Stimulated activated naive CD8-positive, alpha-beta T cell treated with anti-CD3 and anti-CD28 coated beads, Interleukin-15, amount 100 ng/mL, for 72 hours (primary cell): Measurements from ENCODE around the gene ZNF30.
"Not testable (repeated sequence)": the region's sequence is repeated elsewhere in the genome, so short reads cannot be mapped to it uniquely, and the experiment has no call there.

ENCODE experiments used
- ATAC-seq: fragments of 150-1000 bp; cut with Tn5 transposase; 2 replicates; pipeline ENCODE4 v1.10.0; 2021; ENCODE audit warnings: mild to moderate bottlenecking, moderate library complexity
- DNase-seq, 2 donors: peaks; one replicate each; pipeline ENCODE4 v3.0.0; 2021 to 2022
- H3K27ac Mint-ChIP-seq, 2 donors: one replicate each; pipeline ENCODE4 v1.8.0; 2022; ENCODE audit warnings: mild to moderate bottlenecking in 2 of 2, mixed read lengths in 2 of 2, moderate library complexity in 2 of 2
- H3K27me3 Mint-ChIP-seq: one replicate; pipeline ENCODE4 v1.8.0; 2022; ENCODE audit warnings: mixed read lengths
- H3K4me1 Mint-ChIP-seq: one replicate; pipeline ENCODE4 v1.8.0; 2022; ENCODE audit warnings: mild to moderate bottlenecking, mixed read lengths
- H3K4me3 Mint-ChIP-seq, 2 donors: one replicate each; pipeline ENCODE4 v1.8.0; 2022; ENCODE audit warnings: mild to moderate bottlenecking in 2 of 2, mixed read lengths in 2 of 2, moderate library complexity in 1 of 2
- H3K9me3 Mint-ChIP-seq, 2 donors: one replicate each; pipeline ENCODE4 v1.8.0; 2022; ENCODE audit warnings: mixed read lengths in 2 of 2

The ZNF30 gene

DNA sequence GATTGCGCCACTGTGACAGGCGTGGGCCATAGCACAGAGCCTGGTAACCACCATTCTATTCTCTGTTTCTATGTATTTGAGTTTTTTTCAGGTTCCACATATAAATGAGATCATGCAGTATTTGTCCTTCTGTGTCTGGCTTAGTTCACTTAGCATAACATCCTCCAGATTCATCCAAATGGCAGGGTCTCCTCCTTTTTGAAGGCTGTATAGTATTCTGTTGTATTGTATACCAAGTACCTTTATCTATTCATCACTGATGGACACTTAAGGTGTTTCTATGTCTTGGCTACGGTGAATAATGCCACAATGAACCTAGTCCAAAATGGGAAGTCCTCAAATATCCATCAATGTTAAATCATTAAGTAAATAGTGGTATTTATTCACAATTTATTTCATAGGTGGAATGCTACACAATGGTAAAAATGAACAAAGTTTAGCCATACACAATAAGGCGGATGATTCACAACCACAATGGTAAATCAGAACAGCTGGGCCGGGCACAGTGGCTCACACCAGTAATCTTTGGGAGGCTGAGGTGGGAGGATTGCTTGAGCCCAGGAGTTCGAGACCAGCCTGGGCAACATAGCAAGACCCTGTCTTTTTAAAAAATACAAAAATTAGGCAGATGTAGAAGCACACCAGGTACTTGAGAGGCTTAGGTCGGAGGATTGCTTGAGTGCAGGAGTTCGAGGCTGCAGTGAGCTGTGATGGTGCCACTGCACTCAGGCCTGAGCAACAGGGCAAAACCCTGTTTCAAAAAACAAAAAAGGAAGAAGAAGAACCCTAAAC, 65.0 kb downstream of the ZNF30 start:
- Mint-ChIP-seq H3K27me3 (no peaks in the 10 kb centered on the region), H3K9me3 (no peaks in the 10 kb centered on the region), H3K4me3 (peak overlapping the region in 1 of 2 donors; percentile 1), H3K27ac (no peak overlapping the region), H3K4me1 (peaks cover 79% of the 10 kb centered on the region)
- DNase-seq: no peak
- no peak for ATAC-seq

DNA sequence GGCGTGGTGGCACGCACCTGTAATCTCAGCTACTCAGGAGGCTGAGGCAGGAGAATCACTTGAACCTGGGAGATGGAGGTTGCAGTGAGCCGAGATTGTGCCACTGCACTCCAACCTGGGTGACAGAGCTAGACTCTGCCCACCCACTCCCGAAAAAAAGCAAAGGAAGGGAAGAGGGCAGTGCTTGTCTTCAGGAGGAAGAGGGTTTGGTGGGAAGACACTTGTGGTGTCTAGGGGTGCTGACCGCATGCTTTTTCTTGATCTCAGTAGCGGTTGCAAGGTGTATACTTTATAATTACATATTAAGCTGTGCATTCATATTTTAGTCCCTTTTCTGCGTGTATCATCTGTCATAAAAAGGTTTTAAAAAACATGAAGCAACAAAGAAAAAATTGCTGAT, 65.9 kb downstream of the ZNF30 start:
- not testable (repeated sequence) for DNase-seq, H3K4me3 Mint-ChIP-seq, H3K9me3 Mint-ChIP-seq, H3K27ac Mint-ChIP-seq, H3K27me3 Mint-ChIP-seq, ATAC-seq
- peaks cover 84% of the 10 kb centered on the region for H3K4me1 Mint-ChIP-seq

DNA sequence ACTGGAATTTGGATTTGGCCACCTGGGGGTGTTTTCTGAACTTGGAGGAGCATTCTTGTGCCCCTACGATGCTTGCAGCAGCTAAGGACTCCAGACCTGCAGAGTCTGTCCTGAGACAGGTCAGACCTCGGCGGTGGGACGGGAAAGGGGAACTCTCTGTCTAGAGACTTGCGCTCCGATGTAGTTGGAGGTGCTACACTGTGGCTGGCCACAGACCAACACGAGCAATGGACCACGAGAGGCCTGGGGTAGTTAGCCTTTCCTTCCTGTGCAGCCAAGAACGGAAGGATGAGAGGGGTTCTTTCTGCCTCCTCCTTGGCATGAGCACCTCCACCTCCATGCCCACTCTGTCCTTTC, 67.6 kb downstream of the ZNF30 start:
- Mint-ChIP-seq H3K27me3 (no peaks in the 10 kb centered on the region), H3K9me3 (no peaks in the 10 kb centered on the region), H3K4me1 (peaks cover 84% of the 10 kb centered on the region), H3K4me3 (no peak overlapping the region), H3K27ac (no peak overlapping the region)
- no peak for DNase-seq
- no peak for ATAC-seq
